GM18511 (cell line): ENCODE results near the gene DNAJA3.

Source experiments
- ATAC-seq: cut with Tn5 transposase; IDR thresholded peaks from one replicate; pipeline ENCODE4 v1.9.1; 2021; ENCODE audit warnings: mild to moderate bottlenecking, moderate library complexity; ENCODE audit not compliant: unreplicated experiment

Gene DNAJA3

DNA sequence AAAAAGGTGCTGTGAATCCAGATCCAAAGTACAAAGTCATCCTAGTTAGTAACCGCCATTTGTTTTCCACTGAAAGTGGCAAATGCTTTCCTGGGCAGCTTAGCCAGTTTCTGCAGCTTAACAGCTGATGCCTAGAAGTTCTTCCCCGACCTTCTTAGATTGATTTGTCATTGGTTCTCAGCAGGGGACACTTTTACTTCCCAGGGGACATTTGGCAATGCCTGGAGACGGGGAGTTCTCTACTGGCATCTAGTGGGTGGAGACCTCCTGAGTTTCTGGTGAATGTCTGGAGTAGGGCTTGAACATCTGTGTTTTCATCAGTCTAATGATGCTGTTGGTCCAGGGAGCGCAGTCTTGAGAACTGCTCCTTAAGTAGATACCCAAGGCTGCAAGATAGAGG lies 7.6 kb downstream of the DNAJA3 start:
- no peak for ATAC-seq

DNA sequence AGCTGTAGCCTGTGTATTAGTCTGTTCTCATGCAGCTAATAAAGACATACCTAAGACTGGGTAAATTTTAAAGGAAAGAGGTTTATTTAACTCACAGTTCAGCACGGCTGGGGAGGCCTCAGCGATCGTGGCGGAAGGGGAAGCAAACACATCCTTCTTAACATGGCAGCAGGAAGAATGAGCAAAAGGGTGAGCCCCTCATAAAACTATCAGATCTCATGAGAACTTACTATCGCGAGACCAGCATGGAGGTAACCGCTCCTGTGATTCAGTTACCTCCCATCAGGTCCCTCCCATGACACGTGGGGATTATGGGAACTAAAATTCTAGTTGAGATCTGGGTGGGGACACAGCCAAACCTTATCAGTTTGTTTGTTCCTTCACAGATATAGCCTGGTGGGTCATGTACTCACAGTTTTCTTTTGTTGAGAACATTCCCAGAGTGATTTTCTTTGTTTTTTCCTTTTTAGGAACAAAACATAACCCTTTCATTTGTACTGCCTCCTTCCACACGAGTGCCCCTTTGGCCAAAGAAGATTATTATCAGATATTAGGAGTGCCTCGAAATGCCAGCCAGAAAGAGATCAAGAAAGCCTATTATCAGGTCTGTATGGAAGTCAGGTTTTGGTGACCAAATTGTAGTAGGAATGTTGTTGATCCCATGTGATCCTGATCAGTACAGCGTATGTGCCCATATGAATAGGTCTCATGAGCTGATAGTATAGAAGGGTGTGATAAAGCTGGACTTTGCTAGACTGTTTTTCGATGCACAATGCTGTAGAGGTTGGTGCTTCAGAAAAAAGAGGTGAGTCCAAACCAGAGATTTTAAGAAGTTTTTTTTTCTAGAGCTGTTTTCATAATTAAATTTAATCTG lies 8.5 kb downstream of the DNAJA3 start:
- ATAC-seq = no peak

DNA sequence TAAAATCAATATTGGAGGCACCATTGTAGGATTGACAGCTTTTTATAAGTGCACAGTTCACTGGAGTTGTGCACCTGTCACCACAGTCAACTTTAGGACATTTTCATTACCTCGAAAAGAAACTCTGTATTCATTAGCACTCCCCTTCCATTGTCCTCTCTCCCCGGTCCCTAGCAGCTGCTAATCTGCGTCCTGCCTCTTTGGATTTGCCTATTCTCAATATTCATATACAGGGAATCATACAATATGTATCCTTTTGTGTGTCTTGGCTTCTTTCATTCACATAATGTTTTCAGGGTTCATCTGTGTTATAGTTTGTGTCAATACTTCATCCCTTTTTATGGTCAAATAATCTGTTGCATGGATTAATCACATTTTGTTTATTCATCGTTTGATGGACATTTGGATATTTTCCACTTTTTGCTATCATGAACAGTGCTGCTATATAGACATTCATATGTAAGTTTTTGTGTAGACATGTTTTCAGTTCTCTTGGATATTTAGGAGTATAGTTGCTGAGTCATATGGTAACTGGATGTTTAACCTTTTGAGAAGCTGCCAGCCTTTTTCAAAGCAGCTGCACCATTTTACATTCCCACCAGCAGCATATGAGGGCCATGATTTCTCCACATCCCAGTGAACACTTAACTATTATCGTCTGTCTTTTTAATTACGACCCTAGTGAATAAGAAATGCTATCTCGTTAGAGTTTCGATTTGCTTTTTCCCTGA lies 9.8 kb downstream of the DNAJA3 start:
- no peak for ATAC-seq

DNA sequence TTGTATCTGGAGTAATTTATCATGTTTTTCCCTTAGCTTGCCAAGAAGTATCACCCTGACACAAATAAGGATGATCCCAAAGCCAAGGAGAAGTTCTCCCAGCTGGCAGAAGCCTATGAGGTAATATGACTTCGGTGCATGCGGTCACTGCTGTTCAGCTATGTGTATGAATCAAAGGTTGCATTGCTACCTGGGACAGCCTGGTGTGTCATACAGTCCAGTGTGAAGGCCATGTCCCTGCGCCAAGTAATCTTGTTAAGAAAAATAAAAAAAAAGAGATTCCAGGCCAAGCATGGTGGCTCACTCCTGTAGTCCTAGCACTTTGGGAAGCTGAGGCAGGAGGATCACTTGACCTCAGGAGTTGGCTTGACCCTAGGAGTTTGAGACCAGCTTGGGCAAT lies 11.7 kb downstream of the DNAJA3 start:
- no peak for ATAC-seq

DNA sequence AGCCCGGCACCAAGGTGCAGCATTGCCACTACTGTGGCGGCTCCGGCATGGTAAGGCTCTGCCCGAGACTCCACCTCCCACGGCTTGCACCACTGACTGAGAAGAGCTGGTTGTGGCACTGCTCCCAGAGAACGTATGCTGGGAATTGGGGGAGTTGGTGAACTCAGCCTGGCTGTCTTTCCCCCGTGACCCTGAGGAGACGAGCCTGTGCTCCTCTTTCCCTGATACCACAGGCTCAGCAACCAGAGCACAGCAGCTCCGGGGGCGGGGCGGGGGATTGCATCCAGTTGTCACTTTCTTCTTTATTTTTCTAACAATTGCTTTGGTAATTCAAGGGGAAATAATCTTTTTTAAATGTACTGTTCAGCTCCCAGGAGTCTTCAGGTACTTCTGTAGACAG lies 16.7 kb downstream of the DNAJA3 start:
- no peak for ATAC-seq

DNA sequence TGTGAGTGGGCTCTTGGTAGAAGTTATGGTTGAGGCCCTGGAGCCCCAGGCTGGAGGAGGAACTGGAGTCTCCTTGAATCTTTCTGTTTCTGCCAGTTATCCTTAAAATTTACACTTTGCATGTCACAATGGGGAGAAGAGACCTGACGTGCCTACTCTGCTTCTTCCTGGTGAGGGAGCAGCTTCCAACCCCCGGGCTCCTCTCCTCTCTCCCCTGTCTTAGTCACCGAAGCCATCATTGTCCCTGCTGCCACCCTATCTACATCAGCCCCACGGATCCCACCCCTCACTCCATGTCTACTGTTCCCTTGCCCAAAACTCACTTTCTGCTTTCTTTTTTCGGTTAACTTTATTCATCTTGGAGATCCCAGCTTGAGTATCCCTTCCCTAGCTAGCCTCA lies 17.6 kb downstream of the DNAJA3 start:
- ATAC-seq = no peak

DNA sequence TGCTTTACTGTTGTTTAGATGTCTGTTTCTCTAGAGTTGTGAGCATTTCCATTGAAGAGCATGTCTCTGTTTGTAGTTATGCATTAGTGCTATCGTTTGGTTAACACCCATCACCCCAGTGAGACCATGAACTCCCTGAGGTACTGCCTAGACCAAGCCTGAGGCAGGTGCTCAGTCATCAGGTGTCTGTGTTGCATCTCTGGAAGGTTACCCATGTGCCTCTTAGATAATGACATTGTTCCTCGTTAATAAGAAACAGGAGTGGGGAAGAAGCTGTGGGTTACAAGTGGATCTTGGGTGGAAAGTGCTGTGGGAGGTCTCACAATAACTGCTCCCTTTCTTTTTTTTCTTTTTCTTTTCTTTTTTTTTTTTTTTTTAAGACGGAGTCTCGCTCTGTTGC lies 18.3 kb downstream of the DNAJA3 start:
- no peak for ATAC-seq

DNA sequence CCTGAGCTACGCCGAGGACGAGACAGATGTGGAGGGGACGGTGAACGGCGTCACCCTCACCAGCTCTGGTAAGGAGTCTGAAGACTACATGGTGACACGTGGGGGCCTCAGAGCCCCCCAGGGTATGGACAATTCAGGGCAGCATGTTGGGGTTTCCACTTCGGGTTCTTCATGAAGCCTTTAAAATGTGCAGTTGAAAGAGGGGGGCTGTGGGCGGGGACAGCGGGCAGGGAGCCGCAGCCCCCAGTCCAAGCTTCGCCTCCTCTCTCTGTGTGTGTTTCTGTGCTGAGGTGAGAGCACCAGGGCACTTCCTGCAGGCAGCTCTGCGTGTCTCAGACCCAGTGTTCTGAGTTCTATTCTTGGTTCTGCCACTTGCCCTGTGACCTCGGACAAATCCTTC lies 24.8 kb downstream of the DNAJA3 start:
- ATAC-seq = no peak

DNA sequence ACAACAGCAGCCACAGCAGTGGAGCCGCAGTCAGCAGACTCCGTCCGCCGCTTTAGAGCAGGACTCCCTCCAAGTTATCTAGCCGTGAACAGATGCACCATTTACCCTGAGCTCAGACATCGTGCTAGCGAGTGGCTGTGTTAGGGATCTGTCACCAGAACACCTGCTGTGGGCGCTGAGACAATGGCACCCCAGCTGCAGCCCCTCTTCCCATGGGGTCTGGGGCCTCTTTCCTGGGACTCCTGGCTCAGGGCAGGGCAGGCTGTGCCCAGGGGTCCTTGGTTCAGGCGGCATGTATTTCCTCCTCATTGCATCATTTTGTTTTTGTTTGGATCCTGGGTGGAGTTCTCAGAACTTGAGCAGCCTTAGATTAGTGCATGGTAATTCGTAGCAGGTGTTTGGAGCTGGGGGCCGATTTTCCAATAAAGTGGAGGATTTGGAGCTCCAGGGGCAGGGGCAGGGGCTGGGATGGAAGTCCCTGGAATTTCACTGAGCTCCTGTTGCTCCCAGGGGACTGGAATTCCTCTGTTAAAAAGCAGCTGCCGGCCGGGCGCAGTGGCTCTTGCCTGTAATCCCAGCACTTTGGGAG lies 25.4 kb downstream of the DNAJA3 start:
- ATAC-seq = no peak

DNA sequence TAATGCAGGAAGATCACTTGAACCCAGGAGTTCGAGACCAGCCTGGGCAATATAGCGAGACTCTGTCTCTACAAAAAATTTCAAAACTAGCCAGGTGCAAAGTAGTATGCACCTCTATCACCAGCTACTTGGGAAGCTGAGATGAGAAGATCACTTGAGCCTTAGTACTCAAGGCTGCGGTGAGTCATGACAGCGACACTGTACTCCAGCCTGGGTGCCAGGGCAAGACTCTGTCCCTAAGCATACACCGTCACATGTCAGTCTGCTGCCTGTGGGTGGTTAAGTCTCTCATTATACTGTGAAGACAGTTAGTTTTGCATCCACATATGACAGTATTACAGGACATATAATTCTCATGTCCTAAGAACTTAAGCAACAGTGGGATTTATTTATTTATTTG lies 27.0 kb downstream of the DNAJA3 start:
- no peak for ATAC-seq

DNA sequence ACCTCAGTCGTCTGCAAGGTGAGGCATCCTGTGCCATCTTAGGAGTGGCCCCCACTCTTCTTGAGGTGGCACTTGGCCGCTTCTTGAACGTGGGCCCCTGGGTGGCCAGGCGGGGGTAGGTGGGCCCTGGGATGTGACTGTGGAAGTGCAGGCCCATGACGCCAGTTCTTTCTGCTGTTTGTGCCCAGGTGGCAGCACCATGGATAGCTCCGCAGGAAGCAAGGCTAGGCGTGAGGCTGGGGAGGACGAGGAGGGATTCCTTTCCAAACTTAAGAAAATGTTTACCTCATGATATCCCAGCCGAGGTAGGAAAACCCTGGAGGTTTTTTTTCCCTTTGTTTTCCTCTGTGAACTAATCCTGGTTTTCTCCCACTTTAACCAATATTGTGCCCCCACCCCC lies 29.0 kb downstream of the DNAJA3 start:
- ATAC-seq = no peak

DNA sequence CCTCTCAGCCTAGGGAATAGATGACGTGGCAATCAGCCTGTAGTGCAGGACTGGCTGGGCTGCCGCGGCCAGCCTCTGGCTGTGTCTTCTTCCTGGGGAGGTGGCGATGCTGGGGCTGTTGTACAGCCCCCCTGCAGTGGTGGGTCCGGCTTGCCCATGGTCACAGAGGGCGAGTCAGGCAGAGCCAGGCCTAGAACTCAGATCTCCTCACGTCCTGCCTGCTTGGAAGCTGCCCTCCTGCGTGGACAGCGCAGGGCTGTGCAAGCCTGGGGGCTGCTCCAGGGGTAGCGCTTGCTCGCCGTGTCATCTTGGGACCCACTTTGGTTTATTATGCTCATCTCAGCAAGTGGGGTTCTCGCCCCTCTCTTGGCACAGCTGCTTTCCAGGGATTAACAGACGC lies 29.4 kb downstream of the DNAJA3 start:
- ATAC-seq = no peak

DNA sequence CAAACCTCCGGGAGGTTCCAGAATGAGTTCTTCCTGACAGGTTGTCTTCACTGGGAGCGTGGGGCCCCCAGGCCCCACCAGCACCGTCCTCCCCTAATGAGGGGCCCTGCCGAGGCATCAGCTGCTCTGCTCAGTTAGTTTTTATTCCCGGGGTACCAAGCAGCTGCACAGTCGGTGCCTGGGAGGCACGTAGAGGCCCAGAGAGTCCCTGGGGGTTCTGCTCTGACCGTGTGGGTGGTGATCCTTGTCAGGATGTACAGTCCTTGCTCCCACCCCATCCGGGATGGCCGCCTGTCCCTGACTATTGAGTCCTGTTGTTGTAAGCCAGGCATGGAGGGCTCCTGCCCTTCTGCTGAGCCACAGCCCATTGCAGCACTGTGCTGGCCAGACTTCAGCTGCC lies 30.3 kb downstream of the DNAJA3 start:
- ATAC-seq = no peak

DNA sequence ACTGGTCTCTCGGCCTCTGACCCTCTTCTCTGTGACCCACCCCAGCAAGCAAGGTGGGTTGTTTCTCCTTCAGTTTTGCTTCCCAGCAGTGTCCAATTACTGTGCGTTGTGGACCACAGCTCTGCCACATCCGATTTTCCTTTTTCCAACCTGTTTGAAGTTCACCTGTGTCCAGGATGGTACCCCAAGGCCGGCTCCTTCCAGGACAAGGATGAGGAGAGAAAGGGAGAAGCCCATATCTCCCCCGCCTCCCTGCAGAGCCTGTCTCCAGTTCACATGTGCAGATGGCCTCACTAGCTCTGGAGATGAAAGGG lies 35.2 kb downstream of the DNAJA3 start:
- no peak for ATAC-seq

DNA sequence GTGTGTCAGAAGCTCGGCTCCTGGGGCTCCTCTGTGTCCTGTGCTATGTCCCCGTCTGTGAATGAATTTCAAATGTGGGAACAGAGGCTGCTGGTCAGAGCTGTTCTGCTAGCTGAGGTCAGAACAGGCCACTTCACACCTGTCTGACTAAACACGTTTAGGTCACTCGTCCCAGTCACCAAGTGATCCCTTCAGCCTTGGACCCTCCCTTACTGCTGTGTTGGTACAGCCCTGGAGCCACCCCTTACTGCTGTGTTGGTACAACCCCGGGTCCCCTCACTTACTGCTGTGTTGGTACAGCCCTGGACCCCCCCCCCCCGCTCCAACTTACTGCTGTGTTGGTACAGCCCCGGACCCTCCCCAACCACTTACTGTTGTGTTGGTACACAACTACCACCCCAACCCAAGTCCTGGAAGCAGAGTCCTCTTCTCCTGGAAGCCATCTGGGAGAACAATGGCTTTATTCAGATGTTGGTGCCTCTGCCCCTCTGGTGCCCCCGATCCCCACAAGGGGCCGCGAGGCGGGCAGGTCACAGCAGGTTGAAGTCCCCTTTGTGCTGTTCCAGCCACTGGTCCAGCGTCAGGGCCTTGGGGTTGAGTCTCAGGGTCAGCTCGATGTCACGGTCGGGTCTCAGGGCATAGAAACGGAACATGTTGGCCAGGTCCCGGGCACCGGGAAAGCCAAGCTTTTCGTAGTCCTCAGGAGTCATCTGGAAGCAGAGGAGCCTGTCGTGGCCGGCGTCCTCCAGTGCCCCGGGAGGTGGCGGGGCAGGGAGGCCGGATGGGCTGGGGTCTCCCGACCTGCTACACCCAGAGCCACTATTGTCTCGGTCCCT lies 35.8 kb downstream of the DNAJA3 start:
- no peak for ATAC-seq

DNA sequence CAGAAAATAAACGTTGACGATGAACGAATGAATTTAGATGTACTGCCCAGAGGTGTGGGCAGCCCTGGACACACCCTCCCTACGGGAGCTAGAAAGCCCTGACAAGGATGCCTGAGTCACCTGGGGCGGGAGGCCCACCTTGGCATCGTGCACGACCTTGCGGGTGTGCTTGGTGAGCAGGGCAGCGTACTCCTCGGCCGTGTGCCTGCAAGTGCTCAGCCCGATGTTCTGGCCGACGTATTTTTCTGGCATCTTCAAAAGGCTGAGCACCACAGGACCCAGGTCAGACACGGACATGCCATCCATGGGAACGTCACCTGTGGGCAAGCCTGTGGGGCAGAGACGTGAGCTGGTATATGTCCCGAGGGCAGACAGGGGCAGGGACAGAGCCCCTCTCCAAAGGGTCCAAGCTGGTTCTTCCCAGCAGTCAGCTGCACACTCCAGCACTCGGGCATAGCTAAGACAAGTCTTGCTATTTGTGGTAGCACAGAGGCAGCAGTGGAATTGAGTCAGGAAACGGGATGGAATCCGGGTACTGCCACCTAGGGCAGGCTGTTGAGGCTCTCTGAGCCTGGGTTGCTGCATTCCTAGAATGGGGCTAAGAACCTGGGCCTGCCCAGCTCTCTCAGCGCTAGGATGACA lies 38.0 kb downstream of the DNAJA3 start:
- no peak for ATAC-seq

DNA sequence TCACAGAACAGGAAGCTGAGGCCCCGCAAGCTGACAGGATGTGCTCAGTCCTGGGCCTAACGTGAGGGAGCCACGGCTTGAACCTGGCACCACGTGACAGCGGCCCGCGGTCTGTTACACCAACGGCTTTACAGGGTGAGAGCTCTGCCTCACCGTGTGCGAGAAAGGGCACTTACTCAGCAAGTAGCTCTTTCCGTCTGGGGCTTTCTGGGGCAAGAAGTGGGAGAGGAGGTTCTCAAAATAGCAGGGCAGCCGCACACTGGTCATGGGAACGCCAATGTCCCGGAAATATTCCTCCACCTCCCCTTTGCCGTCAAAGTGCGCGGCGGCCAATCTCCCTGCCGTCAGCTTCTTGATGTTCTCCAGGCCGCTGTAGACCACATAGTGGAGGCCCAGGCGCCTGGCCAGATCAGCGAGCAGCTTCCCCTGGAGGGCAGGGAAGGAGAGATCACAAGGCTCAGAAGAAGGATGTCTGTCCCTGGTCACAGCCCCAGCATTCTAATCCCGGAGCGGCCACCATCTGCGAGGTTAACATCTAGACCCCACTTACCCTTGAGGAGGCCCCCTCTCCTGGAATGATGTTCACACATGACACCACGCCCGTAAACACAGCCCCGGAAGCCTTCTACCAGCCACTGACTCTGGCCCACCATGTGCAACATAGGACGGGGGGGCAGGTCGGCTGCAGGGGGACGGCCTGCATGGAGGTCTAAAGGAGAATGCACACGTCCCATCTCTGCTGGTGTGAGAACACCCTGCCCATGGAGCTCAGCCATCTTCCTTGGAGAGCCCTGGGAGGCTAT lies 40.5 kb downstream of the DNAJA3 start:
- ATAC-seq = no peak

DNA sequence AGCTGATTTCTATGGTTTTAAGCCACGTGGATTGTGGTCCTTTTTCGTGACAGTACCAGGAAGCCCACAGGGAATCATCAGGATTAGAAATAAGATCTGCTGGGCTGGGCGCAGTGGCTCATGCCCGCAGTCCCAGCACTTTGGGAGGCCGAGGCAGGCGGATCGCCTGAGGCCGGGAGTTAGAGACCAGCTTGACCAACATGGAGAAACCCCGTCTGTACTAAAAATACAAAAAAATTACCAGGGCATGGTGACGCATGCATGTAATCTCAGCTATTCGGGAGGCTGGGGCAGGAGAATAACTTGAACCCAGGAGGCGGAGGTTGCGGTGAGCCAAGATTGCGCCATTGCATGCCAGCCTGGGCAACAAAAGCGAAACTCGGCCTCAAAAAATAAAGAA lies 42.2 kb downstream of the DNAJA3 start:
- no peak for ATAC-seq

DNA sequence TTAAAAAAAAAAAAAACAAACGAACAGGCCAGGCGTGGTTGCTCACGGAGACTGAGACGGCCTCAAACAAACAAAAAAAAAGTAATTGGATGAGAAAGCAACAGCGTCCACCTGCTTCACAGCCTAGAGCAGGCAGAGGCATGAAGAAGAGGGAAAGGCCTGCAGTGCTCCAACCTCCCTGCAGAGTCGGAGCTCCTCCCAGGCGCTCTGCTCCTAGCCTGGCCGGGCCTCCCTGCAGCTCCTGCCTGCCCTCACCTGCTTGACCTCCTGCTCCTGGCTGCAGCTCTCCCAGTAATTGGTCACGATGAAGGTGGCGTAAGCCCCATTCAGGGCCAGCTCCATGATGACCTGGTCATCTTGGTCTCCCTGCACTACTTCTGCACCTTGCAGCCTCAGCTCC lies 43.3 kb downstream of the DNAJA3 start:
- no peak for ATAC-seq

DNA sequence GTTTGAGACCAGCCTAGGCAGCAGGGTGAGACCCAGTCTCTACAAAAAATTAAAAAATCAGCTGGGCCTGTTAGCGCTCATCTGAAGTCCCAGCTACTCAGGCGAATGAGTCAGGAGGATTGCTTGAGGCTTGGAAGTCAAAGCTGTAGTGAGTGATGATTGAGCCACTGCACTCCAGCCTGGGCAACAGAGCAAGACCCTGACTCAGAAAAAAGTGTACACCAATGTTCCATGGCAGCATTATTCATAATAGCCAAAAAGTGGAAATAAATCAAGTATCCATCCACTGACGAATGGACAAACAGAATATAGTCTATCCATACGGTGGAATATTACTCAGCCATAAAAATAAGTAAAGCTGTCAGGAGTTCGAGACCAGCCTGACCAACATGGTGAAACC lies 46.2 kb downstream of the DNAJA3 start:
- ATAC-seq = no peak
